Activated CD4-positive, alpha-beta memory T cell treated with anti-CD3 and anti-CD28 coated beads for 36 hours (primary cell): ENCODE measurements around the gene SRP54. TPM values are rescaled to one million over a fixed set of nuclear protein-coding genes. Genes with fewer than 3 reads are reported as not detected.
"Not testable (repeated sequence)": the region's sequence is repeated elsewhere in the genome, so short reads cannot be mapped to it uniquely, and the experiment has no call there.

ENCODE experiments used
- CTCF ChIA-PET: fragments of 350-600 bp; sonication (Branson Sonifier 250); formaldehyde crosslinking; loops from one replicate; lab custom pipeline; 2021; ENCODE audit warnings: antibody characterized with exemption, inconsistent platforms; lab: Charles Lee
- POLR2A ChIA-PET: fragments of 350-600 bp; sonication (Branson Sonifier 250); formaldehyde crosslinking; loops from one replicate; lab custom pipeline; 2021; ENCODE audit warnings: antibody characterized with exemption; lab: Charles Lee
- DNase-seq: peaks from one replicate; pipeline ENCODE4 v3.0.0-alpha.2; 2020
- H3K27ac Mint-ChIP-seq: one replicate; pipeline ENCODE4 v1.8.0; 2021; ENCODE audit warnings: mixed read lengths
- H3K27me3 Mint-ChIP-seq: one replicate; pipeline ENCODE4 v1.8.0; 2021; ENCODE audit warnings: mixed read lengths
- H3K36me3 Mint-ChIP-seq: one replicate; pipeline ENCODE4 v1.8.0; 2021; ENCODE audit warnings: mixed read lengths
- H3K4me1 Mint-ChIP-seq: one replicate; pipeline ENCODE4 v1.8.0; 2021; ENCODE audit warnings: low read depth, mixed read lengths
- H3K4me3 Mint-ChIP-seq: one replicate; pipeline ENCODE4 v1.8.0; 2021; ENCODE audit warnings: mild to moderate bottlenecking, mixed read lengths
- H3K9me3 Mint-ChIP-seq: one replicate; pipeline ENCODE4 v1.8.0; 2021; ENCODE audit warnings: mixed read lengths
- intact Hi-C: fragments of 100-400 bp; cut with micrococcal nuclease; formaldehyde crosslinking; loops from one replicate; pipeline ENCODE4 v1.15.1; 2023
- total RNA-seq, 2 experiments: library from RNA; stranded (reverse); gene quantifications; one replicate each; pipeline ENCODE4 v1.2.3, GENCODE V29; 2021

The SRP54 gene
- total RNA-seq, 2 experiments from 2014 or later: 82.6 to 87.7 TPM

DNA sequence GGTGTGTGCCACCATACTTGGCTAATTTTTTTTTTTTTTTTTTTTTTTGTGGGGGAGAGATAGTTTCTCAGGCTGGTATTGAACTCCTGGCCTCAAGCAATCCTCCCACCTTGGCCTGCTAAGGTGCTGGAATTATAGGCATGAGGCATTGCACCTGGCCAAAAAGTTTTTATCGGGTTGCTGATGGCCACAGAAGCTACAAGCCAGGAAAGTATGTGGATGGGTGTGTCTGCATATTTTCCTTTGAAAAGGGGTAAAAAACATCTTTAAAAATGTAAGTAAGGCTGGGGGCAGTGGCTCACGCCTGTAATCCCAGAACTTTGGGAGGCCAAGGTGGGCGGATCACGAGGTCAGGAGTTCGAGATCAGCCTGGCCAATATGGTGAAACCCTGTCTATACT, 20.7 kb upstream of the SRP54 start:
- ChIA-PET CTCF (interaction anchor here (0.6 kb wide), 2 partner anchors 10 to 78 kb away, joined by 3 read pairs; no protein-coding TSS in a partner anchor), POLR2A (interaction anchor here (1.2 kb wide), 1 partner anchor 128 kb away, joined by 3 read pairs; no protein-coding TSS in a partner anchor)
- H3K9me3 Mint-ChIP-seq, H3K27me3 Mint-ChIP-seq, intact Hi-C loops, H3K4me3 Mint-ChIP-seq, H3K27ac Mint-ChIP-seq, DNase-seq, H3K4me1 Mint-ChIP-seq: not testable (repeated sequence)
- peaks cover 28% of the 10 kb centered on the region for H3K36me3 Mint-ChIP-seq

DNA sequence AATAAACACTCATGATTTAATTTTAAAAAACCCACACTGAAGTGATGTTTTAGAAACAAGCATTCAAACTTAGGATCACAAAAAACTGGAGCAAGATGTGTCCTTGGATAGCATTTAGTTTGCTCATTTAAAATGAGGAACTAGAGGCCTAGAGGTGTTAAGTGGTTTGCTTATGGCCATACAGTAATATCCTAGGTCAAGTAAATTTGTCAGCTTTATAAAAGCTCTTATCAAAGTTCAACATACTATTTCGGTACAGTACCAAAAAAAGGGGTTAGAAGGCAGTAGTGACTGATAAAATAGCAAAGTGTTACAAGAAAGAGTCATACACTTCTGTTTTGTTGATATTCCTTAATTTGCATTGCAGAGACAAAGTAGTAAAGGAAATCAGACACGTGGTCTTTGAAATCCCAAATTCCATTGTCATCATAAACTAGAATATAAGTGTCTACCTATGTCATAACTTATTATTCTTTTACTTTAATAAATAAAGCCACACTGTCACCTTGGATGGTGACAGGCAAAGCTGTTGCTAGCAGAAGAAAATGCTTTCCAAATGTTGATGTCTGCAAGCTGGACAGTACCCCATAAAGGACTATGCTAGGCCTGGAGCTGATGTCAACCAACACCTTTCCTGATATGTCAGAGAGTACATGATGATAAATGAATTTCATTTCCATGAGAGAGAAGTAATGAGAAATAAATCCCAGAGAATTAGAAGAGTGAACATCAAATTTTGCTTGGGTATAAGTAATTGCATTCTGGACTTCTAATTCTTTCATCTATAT, 17.6 kb upstream of the SRP54 start:
- Mint-ChIP-seq H3K27me3 (no peaks in the 10 kb centered on the region), H3K4me1 (peaks cover 20% of the 10 kb centered on the region), H3K9me3 (no peaks in the 10 kb centered on the region), H3K4me3 (no peak overlapping the region), H3K27ac (no peak overlapping the region), H3K36me3 (peaks cover 23% of the 10 kb centered on the region)
- ChIA-PET POLR2A (no interaction called here), CTCF (no interaction called here)
- intact Hi-C loops: no loop called here
- DNase-seq: no peak

DNA sequence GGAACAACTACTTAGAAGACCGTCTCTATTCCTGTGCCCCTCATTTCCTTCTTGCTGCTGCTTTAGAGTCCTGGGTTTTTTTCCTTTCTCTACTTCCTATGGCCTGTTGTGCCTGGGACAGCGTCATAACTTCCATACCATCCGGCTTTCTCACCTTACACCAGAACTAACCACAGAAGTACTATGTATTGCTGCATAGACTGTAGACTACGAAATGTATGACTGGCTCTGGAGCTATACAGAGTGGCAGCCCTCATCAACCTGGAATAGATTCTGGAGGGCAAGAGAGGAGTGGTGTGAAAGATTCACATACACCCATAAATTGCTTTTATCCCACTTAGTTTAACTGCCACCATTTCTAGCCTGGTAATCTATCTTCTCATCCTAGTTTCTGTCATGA, 16.9 kb upstream of the SRP54 start:
- Mint-ChIP-seq H3K9me3 (no peaks in the 10 kb centered on the region), H3K4me1 (peaks cover 20% of the 10 kb centered on the region), H3K4me3 (no peak overlapping the region), H3K27ac (peak overlapping the region; percentile 61), H3K36me3 (peaks cover 21% of the 10 kb centered on the region), H3K27me3 (no peaks in the 10 kb centered on the region)
- intact Hi-C loops: loop anchor here (2.0 kb wide), 1 partner anchor 35 kb away; no protein-coding TSS in a partner anchor
- DNase-seq: no peak
- ChIA-PET CTCF (no interaction called here), POLR2A (no interaction called here)

DNA sequence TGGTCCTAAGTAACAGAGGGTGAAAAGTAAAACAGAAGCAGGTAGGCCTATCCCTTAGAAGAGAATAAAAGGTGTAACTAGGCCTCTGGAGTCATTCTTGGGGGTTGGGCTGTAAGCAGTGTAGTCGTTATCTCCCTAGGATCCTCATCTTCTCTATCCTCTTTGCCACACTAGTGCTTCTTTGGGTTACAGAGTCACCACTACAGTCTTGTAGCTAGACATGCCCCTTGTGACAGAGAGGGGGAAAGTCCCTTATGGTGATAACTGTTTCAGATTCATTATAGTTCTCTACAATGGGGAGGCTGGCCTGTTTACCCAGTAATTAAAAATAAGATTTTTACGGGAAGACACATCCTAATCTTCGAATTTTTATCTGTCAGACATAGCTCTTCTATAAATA, 16.4 kb upstream of the SRP54 start:
- H3K36me3 Mint-ChIP-seq: peaks cover 21% of the 10 kb centered on the region
- POLR2A ChIA-PET: interaction anchor here (0.6 kb wide), 1 partner anchor 15 kb away, joined by 3 read pairs; no protein-coding TSS in a partner anchor
- H3K4me1 Mint-ChIP-seq: peaks cover 20% of the 10 kb centered on the region
- H3K27ac Mint-ChIP-seq: peak overlapping the region; percentile 61
- no peaks in the 10 kb centered on the region for H3K27me3 Mint-ChIP-seq
- DNase-seq: no peak
- H3K4me3 Mint-ChIP-seq: no peak overlapping the region
- intact Hi-C loops: loop anchor here (2.0 kb wide), 1 partner anchor 36 kb away; no protein-coding TSS in a partner anchor
- CTCF ChIA-PET: no interaction called here
- no peaks in the 10 kb centered on the region for H3K9me3 Mint-ChIP-seq

DNA sequence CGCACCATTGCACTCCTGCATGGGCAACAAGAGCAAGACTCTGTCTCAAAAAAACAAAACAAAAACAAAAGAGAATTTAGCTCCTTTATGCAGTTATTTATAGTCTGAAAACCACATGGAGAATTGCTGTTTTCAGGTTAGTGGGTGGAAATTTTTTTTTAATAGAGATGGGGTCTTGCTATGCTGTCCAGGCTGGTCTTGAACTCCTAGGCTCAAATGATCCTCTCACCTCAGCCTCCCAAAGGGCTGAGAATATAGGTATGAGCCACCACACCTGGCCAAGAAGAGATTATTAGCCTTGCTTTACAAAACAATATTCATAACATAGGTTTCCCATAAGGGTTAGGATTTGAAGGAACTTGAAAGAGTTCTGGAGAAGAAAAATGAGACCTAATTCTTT, 12.1 kb upstream of the SRP54 start:
- H3K4me1 Mint-ChIP-seq: peaks cover 29% of the 10 kb centered on the region
- H3K9me3 Mint-ChIP-seq: no peaks in the 10 kb centered on the region
- ChIA-PET CTCF (no interaction called here), POLR2A (no interaction called here)
- no peak overlapping the region for H3K27ac Mint-ChIP-seq
- no peaks in the 10 kb centered on the region for H3K27me3 Mint-ChIP-seq
- intact Hi-C loops: no loop called here
- DNase-seq: no peak
- no peak overlapping the region for H3K4me3 Mint-ChIP-seq
- H3K36me3 Mint-ChIP-seq: peaks cover 15% of the 10 kb centered on the region

DNA sequence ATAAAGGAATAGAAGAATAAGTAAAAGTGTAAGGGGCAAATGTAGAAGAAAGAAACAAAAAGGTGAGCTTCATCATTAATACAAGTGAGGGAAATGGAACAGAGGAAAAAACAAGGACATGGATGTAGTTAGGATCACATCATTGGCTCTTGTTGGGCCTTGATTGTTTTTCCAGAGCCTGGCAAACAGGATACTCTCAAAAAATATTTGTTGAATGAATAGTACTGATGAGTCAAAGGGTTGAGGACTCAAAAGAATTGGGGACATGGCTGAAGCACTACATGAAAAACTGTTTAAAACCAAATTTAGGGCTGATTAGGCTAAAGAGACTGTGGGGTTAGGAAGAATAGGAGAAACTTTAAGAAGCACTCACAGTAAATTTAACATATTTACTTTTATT, 11.4 kb upstream of the SRP54 start:
- Mint-ChIP-seq H3K27me3 (no peaks in the 10 kb centered on the region), H3K4me1 (peaks cover 28% of the 10 kb centered on the region), H3K27ac (no peak overlapping the region), H3K36me3 (peaks cover 11% of the 10 kb centered on the region), H3K9me3 (no peaks in the 10 kb centered on the region), H3K4me3 (no peak overlapping the region)
- intact Hi-C loops: no loop called here
- POLR2A ChIA-PET: no interaction called here
- CTCF ChIA-PET: no interaction called here
- DNase-seq: no peak

DNA sequence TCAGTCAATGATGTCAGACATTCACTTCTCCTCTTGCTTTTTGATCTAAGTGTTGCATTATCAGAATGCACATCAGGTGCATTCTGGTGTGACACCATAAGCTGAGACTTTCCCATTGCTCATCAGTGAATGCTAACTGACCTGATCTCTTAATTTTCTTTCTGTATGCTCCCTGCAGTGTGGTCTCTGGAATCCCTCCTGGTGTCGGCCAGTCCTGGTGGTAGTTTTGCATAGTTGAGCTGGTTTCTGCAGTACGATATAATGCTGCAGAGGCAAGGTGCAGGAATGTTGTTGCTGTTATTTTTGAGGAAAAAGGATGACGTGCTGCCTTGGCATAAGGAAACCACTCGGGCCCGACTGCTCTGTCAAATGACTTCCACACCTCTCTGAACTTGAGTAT, 11.0 kb upstream of the SRP54 start:
- peaks cover 26% of the 10 kb centered on the region for H3K4me1 Mint-ChIP-seq
- POLR2A ChIA-PET: interaction anchor here (0.7 kb wide), 1 partner anchor 438 kb away, joined by 3 read pairs; no protein-coding TSS in a partner anchor
- no peak overlapping the region for H3K27ac Mint-ChIP-seq
- H3K36me3 Mint-ChIP-seq: peaks cover 12% of the 10 kb centered on the region
- intact Hi-C loops: no loop called here
- CTCF ChIA-PET: no interaction called here
- no peak for DNase-seq
- no peak overlapping the region for H3K4me3 Mint-ChIP-seq
- no peaks in the 10 kb centered on the region for H3K27me3 Mint-ChIP-seq
- no peaks in the 10 kb centered on the region for H3K9me3 Mint-ChIP-seq

DNA sequence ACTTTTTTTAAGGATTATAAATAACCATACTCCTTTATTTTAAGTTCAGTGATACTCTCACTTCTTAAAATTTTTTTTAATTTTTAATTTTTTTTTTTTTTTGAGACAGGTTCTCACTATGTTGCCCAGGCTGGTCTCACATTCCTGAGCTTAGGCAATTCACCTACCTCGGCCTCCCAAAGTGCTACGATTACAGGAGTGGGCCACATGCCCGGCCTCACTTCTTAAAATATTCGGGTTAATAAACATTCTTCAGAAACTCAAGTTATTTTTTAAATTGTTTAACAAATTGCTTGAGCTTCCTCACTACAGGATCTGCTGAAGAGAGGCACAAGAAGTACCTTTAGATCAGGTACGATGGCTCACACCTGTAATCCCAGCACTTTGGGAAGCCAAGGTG, 4.3 kb upstream of the SRP54 start:
- H3K9me3 Mint-ChIP-seq: no peaks in the 10 kb centered on the region
- H3K4me3 Mint-ChIP-seq: no peak overlapping the region
- intact Hi-C loops: no loop called here
- no peak overlapping the region for H3K27ac Mint-ChIP-seq
- ChIA-PET POLR2A (no interaction called here), CTCF (no interaction called here)
- no peak for DNase-seq
- H3K27me3 Mint-ChIP-seq: no peaks in the 10 kb centered on the region
- peaks cover 19% of the 10 kb centered on the region for H3K4me1 Mint-ChIP-seq
- H3K36me3 Mint-ChIP-seq: peaks cover 5% of the 10 kb centered on the region

DNA sequence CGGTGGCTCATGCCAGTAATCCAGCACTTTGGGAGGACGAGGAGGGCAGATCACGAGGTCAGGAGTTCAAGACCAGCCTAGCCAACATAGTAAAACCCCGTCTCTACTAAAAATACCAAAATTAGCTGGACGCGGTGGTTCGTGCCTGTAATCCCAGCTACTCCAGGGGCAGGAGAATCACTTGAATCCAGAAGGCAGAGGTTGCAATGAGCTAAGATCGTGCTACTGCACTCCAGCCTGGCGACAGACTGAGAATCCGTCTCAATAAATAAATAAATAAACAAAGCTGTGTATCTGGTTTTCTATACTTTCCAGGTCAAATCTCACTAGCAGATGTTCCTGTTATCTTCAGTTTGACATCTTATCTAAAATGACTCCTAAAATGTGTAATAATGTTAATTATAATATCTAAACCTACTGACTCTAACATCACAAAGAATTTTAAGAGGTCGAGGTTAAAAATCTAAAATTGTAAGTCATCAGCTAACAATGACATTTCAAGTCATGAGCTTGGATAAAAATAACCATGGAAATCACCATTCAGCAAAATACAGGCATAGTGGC, 2.4 kb upstream of the SRP54 start:
- DNase-seq: no peak
- intact Hi-C loops: loop anchor here (10.0 kb wide), 1 partner anchor 136 kb away; no protein-coding TSS in a partner anchor
- H3K4me1 Mint-ChIP-seq: peaks cover 16% of the 10 kb centered on the region
- H3K4me3 Mint-ChIP-seq: no peak overlapping the region
- ChIA-PET POLR2A (interaction anchor here (0.9 to 5.1 kb wide), 4 partner anchors 50 to 423 kb away, joined by 3 to 51 read pairs (median 26); partner anchors contain the start of genes BAZ1A and FAM177A1), CTCF (interaction anchor here (0.5 to 3.5 kb wide), 9 partner anchors 12 to 436 kb away, joined by 3 to 15 read pairs (median 3); partner anchors contain the start of genes BAZ1A and FAM177A1)
- no peaks in the 10 kb centered on the region for H3K9me3 Mint-ChIP-seq
- H3K36me3 Mint-ChIP-seq: peaks cover 10% of the 10 kb centered on the region
- no peak overlapping the region for H3K27ac Mint-ChIP-seq
- no peaks in the 10 kb centered on the region for H3K27me3 Mint-ChIP-seq

DNA sequence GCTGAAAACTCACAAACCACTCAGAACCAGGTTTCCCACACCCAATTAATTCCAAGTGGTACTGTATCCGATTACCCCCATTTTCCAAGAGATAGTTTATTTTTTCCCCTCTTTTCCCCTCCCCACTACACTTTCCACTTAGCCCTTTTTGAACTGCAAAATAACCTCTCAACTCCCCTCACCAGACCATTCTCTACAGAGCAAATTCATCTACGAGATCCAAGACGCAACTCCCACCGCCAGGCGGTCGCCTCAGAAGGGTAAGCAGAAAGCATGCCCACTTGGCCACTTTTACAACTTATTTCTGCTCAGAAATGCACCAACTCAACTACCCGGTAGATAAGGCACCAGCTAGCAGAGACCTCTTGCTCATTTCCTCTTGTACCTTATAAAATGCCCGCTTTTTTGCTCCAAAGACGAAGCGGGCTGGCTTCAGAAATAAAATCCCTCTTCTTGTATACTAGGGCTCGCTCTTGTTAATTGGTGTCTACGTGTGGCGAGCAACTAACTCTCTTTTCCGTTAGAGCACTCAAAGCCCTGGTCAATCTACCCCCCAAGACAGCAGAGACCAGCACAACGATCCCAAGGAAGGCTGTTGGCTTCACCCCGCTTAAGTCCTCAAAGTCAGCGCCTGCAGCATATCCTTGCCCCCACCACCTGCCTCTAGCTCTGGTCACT, 910 bp upstream of the SRP54 start:
- H3K27me3 Mint-ChIP-seq: no peaks in the 10 kb centered on the region
- intact Hi-C loops: loop anchor here (1.0 to 10.0 kb wide), 12 partner anchors 13 to 845 kb away; partner anchors contain the start of genes BRMS1L, CFL2, FAM177A1 and NFKBIA
- no peak overlapping the region for H3K4me3 Mint-ChIP-seq
- ChIA-PET POLR2A (interaction anchor here (0.6 to 5.1 kb wide), 19 partner anchors 11 to 435 kb away, joined by 3 to 51 read pairs (median 4); partner anchors contain the start of genes BAZ1A, FAM177A1, PPP2R3C and PRORP), CTCF (interaction anchor here (0.7 to 3.5 kb wide), 14 partner anchors 47 to 441 kb away, joined by 3 to 15 read pairs (median 4); partner anchors contain the start of genes BAZ1A, FAM177A1, NFKBIA and PSMA6)
- DNase-seq: peak; percentile 58
- no peak overlapping the region for H3K27ac Mint-ChIP-seq
- no peaks in the 10 kb centered on the region for H3K9me3 Mint-ChIP-seq
- peaks cover 20% of the 10 kb centered on the region for H3K4me1 Mint-ChIP-seq
- H3K36me3 Mint-ChIP-seq: peaks cover 11% of the 10 kb centered on the region

DNA sequence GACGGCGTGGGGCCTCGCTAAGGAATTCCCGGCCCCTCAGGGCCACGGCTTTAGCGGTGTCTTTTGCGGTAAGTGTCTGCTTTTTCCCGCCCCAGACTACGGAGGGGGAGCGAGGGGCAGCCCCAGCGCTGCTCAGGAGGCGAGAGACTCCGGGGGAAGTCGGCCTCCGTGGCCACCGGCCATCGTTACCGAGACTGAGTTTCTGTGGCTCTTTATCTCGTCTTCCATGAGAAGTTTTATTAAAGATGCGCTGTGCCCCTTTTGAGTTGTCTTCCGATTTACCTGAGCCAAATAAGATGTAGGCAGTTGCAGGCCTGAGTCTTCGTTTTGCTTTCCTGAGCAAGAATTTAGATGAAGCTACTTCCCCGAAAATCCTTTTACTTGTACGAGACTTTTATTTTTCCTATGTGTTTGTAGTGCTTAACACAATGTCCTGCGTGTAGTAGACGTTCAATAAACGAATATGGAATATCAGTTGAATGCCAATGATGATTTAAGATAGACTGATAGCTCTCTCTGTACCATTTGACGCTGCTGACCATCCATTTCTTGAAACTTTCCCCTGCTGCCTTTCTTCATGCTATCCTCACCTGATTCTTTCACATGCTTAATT, 462 bp downstream of the SRP54 start:
- Mint-ChIP-seq H3K4me3 (no peak overlapping the region), H3K36me3 (peaks cover 11% of the 10 kb centered on the region), H3K27me3 (no peaks in the 10 kb centered on the region), H3K27ac (no peak overlapping the region), H3K4me1 (peaks cover 23% of the 10 kb centered on the region), H3K9me3 (no peaks in the 10 kb centered on the region)
- intact Hi-C loops: loop anchor here (2.0 to 10.0 kb wide), 6 partner anchors 14 to 844 kb away; partner anchors contain the start of genes BRMS1L, CFL2 and PSMA6
- CTCF ChIA-PET: interaction anchor here (0.6 to 3.5 kb wide), 6 partner anchors 19 to 422 kb away, joined by 3 to 15 read pairs (median 4); partner anchors contain the start of genes FAM177A1 and NFKBIA
- DNase-seq: no peak
- POLR2A ChIA-PET: interaction anchor here (0.6 to 5.1 kb wide), 16 partner anchors 10 to 433 kb away, joined by 3 to 51 read pairs (median 5); partner anchors contain the start of genes BAZ1A, FAM177A1, NFKBIA and PPP2R3C
